ENCODE measurements around the gene RANBP9.

Gene RANBP9

DNA sequence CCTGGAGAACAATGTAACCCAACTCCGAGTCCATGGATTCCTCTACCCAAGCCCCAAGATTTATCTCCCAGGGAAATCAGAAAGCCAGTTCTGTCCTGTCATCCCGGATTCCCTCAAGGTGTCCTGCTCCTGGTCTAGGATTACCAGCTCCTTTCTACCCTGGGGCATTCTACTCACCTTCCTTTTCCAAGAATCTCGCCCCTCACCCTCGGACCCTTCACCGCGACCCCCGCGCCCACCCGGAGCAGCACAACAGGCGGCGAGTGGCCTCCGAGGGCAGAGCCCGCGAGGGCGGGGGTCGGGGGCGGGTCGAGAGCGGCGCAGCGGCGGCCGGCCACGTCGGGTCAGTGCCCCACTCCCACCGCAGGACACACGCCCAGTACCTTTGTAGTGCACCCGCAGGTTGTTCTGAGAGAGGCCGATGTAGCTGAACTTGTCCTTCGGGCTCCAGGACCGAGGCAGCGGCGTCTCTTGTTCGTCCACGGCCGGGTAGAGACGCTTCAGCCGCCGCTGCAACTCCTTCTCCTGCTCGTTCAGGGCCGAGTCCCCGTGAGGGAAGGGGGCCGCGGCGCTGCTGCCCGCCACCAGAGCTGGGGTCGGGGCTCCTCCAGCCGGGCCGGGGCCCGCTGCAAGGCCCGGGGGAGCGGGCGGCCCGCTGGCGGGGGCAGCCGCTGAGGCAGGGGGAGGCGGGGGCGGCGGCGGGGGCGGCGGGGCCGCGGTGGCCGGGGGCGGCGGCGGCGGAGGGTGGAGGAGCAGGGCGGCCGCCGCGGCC is 897 bp downstream of the RANBP9 start:
- no peak for DNase-seq (ENCODE audit: low read depth, low spot score)

DNA sequence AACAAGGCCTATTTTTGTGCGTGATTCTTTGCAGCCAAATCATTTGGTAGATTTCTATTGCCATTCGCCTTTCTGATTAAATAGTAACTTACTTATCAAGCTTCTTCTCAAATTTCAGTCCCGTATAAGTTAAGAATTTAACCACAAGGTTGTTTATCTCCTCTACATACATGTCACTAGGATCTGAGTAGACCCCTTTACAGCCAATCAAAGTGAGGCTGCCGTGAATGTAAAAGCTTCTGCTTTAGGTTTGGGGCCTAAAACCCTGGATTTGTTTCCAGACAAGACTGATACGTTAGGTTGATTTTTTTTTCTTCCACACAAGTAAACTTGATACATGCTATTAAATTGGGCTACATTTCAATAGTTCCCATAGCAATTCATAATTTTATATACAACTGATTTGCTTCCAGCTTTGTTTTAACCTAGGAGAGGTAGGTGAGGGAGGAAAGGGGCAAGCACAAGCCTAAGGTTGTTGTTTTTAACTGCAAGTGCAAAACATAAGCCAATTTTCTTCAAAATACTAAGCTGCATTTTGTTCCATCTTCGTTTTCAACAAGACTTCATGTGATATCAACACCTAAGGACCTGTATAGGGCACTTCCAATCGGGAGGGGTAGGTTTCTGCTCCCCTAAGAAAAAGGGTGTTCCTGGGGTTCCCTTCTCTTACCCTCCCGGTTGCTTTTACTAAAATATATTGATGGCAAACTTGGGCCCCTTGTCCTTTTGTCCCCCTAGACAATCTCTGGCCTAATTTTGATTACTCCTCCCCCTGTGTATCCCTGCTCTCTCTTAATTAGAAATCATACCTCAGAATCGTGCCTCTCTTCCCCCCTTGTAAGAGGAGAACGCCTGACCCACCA is 1.7 kb downstream of the RANBP9 start:
- DNase-seq (ENCODE audit: low read depth, low spot score), result no peak

GRCh38 chr6:13708736-13709135 is 2.9 kb downstream of the RANBP9 start:
- DNase-seq (ENCODE audit: low read depth, low spot score), result no peak

GRCh38 chr6:13703496-13703895 is 8.1 kb downstream of the RANBP9 start:
- no peak for DNase-seq (ENCODE audit: low read depth, low spot score)

DNA sequence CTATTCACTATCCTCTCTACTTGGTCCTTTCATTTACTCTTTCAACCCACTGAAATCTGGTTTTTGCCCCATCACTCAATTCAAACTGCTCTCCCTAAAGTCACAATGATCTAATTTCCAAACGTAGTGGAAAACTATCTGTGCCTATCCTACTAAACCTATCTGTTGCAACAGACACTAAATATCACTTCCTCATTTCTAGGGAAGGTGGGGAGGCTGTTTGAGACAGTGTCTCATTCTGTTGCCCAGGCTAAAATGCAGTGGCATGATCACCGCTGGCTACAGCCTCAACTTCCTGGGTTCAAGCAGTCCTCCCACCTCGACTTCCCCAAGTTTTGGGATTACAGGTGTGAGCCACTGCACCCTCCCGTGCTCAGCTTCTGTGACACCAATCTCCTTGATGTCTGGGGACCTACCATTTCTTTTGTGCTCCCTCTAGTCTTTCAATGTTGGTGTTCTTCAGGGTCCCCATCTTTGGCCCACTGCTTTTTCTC is 8.8 kb downstream of the RANBP9 start:
- no peak for DNase-seq (ENCODE audit: low read depth, low spot score)

DNA sequence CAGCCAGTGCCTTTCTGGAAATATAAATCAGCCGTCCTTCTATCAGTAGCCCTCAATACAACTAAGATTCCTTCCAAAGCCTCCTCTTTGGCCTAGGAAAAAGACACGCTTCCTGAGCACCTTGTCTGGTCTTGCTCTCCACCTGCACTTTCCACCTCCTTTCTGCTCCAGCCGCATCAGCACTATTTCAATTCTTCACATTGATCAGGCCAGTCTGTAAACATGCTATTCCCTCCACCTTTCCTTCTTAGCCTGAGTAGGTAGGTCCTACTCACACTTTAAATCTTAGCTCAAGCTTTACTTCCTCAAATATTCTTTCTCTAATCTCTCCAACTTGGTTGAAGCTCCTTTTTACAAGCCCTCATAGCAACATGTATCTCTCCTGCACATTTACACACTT is 11.4 kb downstream of the RANBP9 start:
- no peak for DNase-seq (ENCODE audit: low read depth, low spot score)

GRCh38 chr6:13698715-13699114 is 12.9 kb downstream of the RANBP9 start:
- DNase-seq (ENCODE audit: low read depth, low spot score), result no peak

DNA sequence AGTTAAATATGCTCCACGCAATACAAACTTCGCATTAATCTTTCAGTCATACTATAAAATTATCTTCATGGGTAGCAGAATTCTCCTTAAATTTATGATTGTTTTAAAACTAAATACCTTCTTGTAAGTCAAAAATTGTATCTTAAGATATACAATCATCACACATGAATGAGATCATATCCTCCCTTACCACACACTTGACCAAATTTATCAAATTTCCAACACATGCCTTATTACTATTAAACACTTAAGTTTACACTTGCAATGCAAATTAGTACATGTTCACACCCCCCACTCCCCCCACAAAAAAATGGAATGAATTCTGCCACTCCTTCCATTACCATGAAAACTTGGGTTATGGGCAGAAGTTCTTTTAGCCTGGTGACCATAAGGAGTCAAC is 13.8 kb downstream of the RANBP9 start:
- DNase-seq (ENCODE audit: low read depth, low spot score), result no peak

DNA sequence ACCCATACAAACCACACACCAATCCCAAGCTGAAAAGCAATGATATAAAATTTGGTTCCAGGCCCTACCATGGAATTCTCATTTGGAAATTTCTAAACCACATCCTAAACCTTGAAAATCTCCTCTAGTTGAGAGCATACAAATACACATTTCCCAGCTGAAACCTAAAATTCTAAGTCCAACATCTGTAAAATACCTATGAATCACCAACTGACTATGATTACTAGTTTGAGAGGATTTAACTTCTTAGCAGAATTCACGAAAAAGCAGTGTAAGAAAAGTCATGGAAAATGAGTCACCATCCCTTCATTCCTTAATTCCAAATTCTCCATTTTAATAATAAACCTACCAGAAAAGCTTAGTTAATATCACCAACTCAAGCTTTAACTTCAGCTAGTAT is 15.4 kb downstream of the RANBP9 start:
- no peak for DNase-seq (ENCODE audit: low read depth, low spot score)

- DNase-seq (ENCODE audit: low read depth, low spot score), result no peak
Measured at GRCh38 chr6:13695252-13695651, 16.4 kb downstream of the RANBP9 start.

- no peak for DNase-seq (ENCODE audit: low read depth, low spot score)
Measured at GRCh38 chr6:13694562-13694961, 17.1 kb downstream of the RANBP9 start.

- no peak for DNase-seq (ENCODE audit: low read depth, low spot score)
Measured at GRCh38 chr6:13689511-13690256, 22.0 kb downstream of the RANBP9 start.

GRCh38 chr6:13688692-13689196 is 22.9 kb downstream of the RANBP9 start:
- DNase-seq (ENCODE audit: low read depth, low spot score), result no peak

GRCh38 chr6:13687917-13688351 is 23.7 kb downstream of the RANBP9 start:
- DNase-seq (ENCODE audit: low read depth, low spot score), result no peak

DNA sequence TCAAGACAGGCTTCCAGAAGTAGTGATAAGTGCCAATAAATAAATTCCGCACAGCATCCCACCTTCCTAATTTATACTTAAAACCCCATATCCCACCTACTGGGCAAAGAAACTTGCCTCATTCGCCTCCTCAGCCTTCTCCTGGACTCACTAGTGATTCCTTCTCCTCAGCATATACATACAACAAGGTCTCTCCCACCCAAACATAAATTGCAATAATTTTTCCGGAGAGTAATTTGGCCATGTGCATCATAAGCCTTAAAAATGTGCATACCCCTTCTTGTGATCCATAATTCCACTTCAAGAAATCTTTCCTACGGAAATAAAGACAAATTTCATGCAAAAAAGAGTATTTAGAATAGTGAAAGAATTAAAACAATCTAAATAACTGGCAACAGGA is 26.8 kb downstream of the RANBP9 start:
- DNase-seq (ENCODE audit: low read depth, low spot score), result no peak

- no peak for DNase-seq (ENCODE audit: low read depth, low spot score)
Measured at GRCh38 chr6:13683038-13683437, 28.6 kb downstream of the RANBP9 start.

DNA sequence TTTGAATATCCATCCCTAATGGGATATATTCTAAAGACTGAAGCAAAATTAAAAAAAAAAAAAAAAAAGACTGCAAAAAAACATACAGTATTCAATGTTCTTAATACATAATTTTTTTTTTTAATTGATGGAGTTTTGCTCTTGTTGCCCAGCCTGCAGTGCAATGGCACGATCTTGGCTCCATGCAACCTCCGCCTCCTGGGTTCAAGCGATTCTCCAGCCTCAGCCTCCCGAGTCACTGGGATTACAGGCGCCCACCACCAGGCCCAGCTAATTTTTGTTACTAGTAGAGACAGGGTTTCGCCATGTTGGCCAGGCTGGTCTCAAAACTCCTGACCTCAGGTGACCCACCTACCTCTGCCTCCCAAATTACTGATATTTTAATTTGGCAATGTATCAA is 29.3 kb downstream of the RANBP9 start:
- DNase-seq (ENCODE audit: low read depth, low spot score), result no peak

DNA sequence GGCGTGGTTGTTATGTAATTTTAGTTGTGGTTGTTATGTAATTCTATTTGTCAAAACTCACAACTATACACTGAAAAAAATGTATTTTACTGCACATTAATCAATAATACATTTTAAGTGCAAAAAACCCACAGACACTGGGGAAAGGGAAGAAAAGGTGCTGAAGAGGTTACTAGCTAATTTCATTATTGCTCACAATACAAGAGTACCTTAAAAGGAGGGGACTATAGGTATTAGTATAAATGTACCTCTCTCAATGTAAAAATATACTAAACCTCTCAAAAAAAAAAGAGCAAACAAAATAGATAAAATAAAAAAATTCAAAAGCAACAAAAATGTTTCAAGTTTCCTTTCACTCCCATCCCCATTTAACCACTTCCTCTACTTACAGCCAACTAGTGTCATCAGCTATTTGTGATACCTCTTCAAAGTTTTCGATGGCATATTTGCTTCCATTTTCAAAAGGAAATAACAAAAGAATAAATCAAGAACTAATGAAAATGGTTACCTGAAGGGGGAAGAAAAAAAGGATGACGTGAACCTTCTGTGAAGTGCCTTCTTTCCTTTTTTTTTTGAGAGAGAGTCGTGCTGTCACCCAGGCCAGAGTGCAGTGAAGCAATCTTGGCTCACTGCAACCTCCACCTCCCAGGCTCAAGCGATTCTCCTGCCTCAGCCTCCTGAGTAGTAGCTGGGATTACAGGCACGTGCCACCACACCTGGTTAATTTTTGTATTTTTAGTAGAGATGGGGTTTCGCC is 30.2 kb downstream of the RANBP9 start:
- DNase-seq (ENCODE audit: low read depth, low spot score), result no peak

DNA sequence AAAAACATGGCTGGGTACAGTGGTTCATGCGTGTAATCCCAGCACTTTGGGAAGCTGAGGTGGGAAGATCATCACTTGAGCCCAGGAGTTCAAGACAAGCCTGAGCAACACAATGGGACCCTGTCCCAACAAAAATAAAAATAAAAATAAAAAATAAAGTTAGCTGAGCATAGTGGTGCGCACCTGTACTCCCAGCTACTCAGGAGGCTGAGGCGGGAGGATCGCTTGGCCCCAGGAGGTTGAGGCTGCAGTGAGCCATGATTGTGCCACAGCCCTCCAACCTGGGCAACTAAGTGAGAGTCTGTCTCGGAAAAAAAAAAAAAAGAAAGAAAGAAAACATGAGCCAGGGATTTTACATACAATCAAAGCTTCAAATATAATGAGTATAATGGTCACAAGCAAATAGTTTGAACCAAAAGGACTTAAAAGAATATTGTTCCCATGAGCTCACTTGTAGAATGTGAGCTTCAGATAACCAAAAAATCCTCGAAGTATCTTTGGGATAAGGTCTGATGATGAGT is 31.1 kb downstream of the RANBP9 start:
- no peak for DNase-seq (ENCODE audit: low read depth, low spot score)

GRCh38 chr6:13679996-13680395 is 31.6 kb downstream of the RANBP9 start:
- DNase-seq (ENCODE audit: low read depth, low spot score), result no peak

Data from brain pericyte (primary cell).